ENCODE data around the gene UBE2QL1. TPM values are rescaled to one million over a fixed set of nuclear protein-coding genes. Genes with fewer than 3 reads are reported as not detected.

Gene UBE2QL1
- total RNA-seq, 2 experiments from 2014 or later: not detected

GRCh38 chr5:6525422-6525821 lies 76.8 kb downstream of the UBE2QL1 start:
- H3K9me2 ChIP-seq (ENCODE audit: insufficient read depth, low read length): no peaks in the 10 kb centered on the region
- no peak for TF ChIP-seq EZH2phosphoT487 (IDR thresholded peaks at IDR 0.05; ENCODE audit: borderline replicate concordance, low read depth, low read length)
- TF ChIP-seq, protein P1, sequence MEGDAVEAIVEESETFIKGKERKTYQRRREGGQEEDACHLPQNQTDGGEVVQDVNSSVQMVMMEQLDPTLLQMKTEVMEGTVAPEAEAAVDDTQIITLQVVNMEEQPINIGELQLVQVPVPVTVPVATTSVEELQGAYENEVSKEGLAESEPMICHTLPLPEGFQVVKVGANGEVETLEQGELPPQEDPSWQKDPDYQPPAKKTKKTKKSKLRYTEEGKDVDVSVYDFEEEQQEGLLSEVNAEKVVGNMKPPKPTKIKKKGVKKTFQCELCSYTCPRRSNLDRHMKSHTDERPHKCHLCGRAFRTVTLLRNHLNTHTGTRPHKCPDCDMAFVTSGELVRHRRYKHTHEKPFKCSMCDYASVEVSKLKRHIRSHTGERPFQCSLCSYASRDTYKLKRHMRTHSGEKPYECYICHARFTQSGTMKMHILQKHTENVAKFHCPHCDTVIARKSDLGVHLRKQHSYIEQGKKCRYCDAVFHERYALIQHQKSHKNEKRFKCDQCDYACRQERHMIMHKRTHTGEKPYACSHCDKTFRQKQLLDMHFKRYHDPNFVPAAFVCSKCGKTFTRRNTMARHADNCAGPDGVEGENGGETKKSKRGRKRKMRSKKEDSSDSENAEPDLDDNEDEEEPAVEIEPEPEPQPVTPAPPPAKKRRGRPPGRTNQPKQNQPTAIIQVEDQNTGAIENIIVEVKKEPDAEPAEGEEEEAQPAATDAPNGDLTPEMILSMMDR (conservative IDR thresholded peaks at IDR 0.05; ENCODE audit: low read length): no peak
- ChIA-PET POLR2A (no interaction called here), CTCF (ENCODE audit: unreplicated experiment) (no interaction called here)
- H3K4me3 ChIP-seq (ENCODE audit: low read depth, low read length, poor library complexity, severe bottlenecking): no peak overlapping the region
- no peaks in the 10 kb centered on the region for H3K79me2 ChIP-seq (ENCODE audit: insufficient read depth, low read depth, low read length)
- DNase-seq (ENCODE audit: low spot score): no peak
- H3K9me3 ChIP-seq (ENCODE audit: low read length): no peaks in the 10 kb centered on the region
- no peak overlapping the region for H3K27ac ChIP-seq (ENCODE audit: low read depth, low read length, poor library complexity, severe bottlenecking)
- no TSS peak for BruUV-seq (replicated peaks)
- no peak overlapping the region for H3K4me2 ChIP-seq (ENCODE audit: low read length)
- H3K4me1 ChIP-seq (ENCODE audit: insufficient read depth, low read length, poor library complexity, severe bottlenecking): no peaks in the 10 kb centered on the region
- no peaks in the 10 kb centered on the region for H4K20me1 ChIP-seq (ENCODE audit: insufficient read depth, low read length)
- intact Hi-C loops (cut with micrococcal nuclease; ENCODE audit: unreplicated experiment): loop anchor here (5.0 kb wide), 1 partner anchor 363 kb away; no protein-coding TSS in a partner anchor
- no peak overlapping the region for H2AFZ ChIP-seq (ENCODE audit: low read length)
- H3K36me3 ChIP-seq (ENCODE audit: insufficient read depth, low read length): no peaks in the 10 kb centered on the region

- no TSS peak for BruUV-seq (replicated peaks)
Measured at GRCh38 chr5:6525910-6526309, 77.3 kb downstream of the UBE2QL1 start.

More at GRCh38 chr5:6525910-6526309, 77.3 kb downstream of the UBE2QL1 start:
- Histone ChIP-seq H3K79me2 (ENCODE audit: insufficient read depth, low read depth, low read length) (no peaks in the 10 kb centered on the region), H4K20me1 (ENCODE audit: insufficient read depth, low read length) (no peaks in the 10 kb centered on the region), H3K4me1 (ENCODE audit: insufficient read depth, low read length, poor library complexity, severe bottlenecking) (no peaks in the 10 kb centered on the region), H3K9me3 (ENCODE audit: low read length) (no peaks in the 10 kb centered on the region), H3K9me2 (ENCODE audit: insufficient read depth, low read length) (no peaks in the 10 kb centered on the region), H3K4me2 (ENCODE audit: low read length) (no peak overlapping the region), H3K27ac (ENCODE audit: low read depth, low read length, poor library complexity, severe bottlenecking) (no peak overlapping the region), H3K36me3 (ENCODE audit: insufficient read depth, low read length) (no peaks in the 10 kb centered on the region), H2AFZ (ENCODE audit: low read length) (no peak overlapping the region), H3K4me3 (ENCODE audit: low read depth, low read length, poor library complexity, severe bottlenecking) (no peak overlapping the region)
- CTCF ChIA-PET (ENCODE audit: unreplicated experiment): no interaction called here
- peak; percentile 4 for DNase-seq (ENCODE audit: low spot score)
- POLR2A ChIA-PET: no interaction called here
- intact Hi-C loops (cut with micrococcal nuclease; ENCODE audit: unreplicated experiment): loop anchor here (5.0 kb wide), 1 partner anchor 364 kb away; no protein-coding TSS in a partner anchor
- TF ChIP-seq, protein P1 (conservative IDR thresholded peaks at IDR 0.05; ENCODE audit: low read length): peak; percentile 40
- no peak for TF ChIP-seq EZH2phosphoT487 (IDR thresholded peaks at IDR 0.05; ENCODE audit: borderline replicate concordance, low read depth, low read length)
